Fibroblast of lung (primary cell): ENCODE measurements around the gene AFAP1L1. TPM values are rescaled to one million over a fixed set of nuclear protein-coding genes. Genes with fewer than 3 reads are reported as not detected.

ENCODE experiments used
- DNase-seq, 2 donors: peaks; one replicate each; pipeline versions ENCODE4 v3.0.0 to v3.0.0-alpha.2; 2010; ENCODE audit warnings: low read depth in 2 of 2
- H2AFZ ChIP-seq: 2 replicates; pipeline ENCODE4 v1.5.1; 2012; ENCODE audit warnings: low read length, control low read depth, inconsistent platforms
- H3K27ac ChIP-seq: 2 replicates; pipeline ENCODE4 v1.5.1; 2011; ENCODE audit warnings: low read length, control low read depth; ENCODE audit not compliant: insufficient read depth
- H3K27me3 ChIP-seq: 2 replicates; pipeline ENCODE4 v1.5.1; 2011; ENCODE audit warnings: mild to moderate bottlenecking, low read length; ENCODE audit not compliant: control insufficient read depth, insufficient read depth
- H3K36me3 ChIP-seq: 2 replicates; pipeline ENCODE4 v1.5.1; 2011; ENCODE audit warnings: low read length; ENCODE audit not compliant: control insufficient read depth, insufficient read depth
- H3K4me1 ChIP-seq: 2 replicates; pipeline ENCODE4 v1.5.1; 2011; ENCODE audit warnings: low read length; ENCODE audit not compliant: control insufficient read depth, insufficient read depth; ENCODE audit errors: extremely low read depth
- H3K4me2 ChIP-seq: 2 replicates; pipeline ENCODE4 v1.5.1; 2011; ENCODE audit warnings: low read length, control low read depth; ENCODE audit not compliant: insufficient read depth; ENCODE audit errors: extremely low read depth
- H3K4me3 ChIP-seq, 4 experiments: fragments of 200-600 bp in 1 of 4; sonication (generic) in 1 of 4; replicated peaks in 1 of 4; 2 replicates each; pipeline ENCODE4 v1.5.1; 2011 to 2016; ENCODE audit warnings: low read length in 4 of 4, low read depth in 3 of 4, mild to moderate bottlenecking in 3 of 4, control low read depth in 2 of 4, inconsistent platforms in 1 of 4, mixed read lengths in 1 of 4; ENCODE audit not compliant: insufficient read depth in 1 of 4; ENCODE audit errors: control extremely low read depth in 1 of 4
- H3K79me2 ChIP-seq: 2 replicates; pipeline ENCODE4 v1.5.1; 2012; ENCODE audit warnings: mild to moderate bottlenecking, low read length, inconsistent platforms; ENCODE audit not compliant: control insufficient read depth, insufficient read depth
- H3K9ac ChIP-seq: 2 replicates; pipeline ENCODE4 v1.5.1; 2011; ENCODE audit warnings: mild to moderate bottlenecking, low read length, control low read depth; ENCODE audit not compliant: insufficient read depth
- H3K9me3 ChIP-seq: 2 replicates; pipeline ENCODE4 v1.5.1; 2012; ENCODE audit warnings: low read depth, low read length; ENCODE audit not compliant: control insufficient read depth, insufficient read depth
- H4K20me1 ChIP-seq: 2 replicates; pipeline ENCODE4 v1.5.1; 2011; ENCODE audit warnings: low read length; ENCODE audit not compliant: control insufficient read depth, insufficient read depth; ENCODE audit errors: extremely low read depth
- EZH2 ChIP-seq: IDR thresholded peaks from 2 replicates; pipeline ENCODE4 v1.5.1; 2012; ENCODE audit warnings: low read length, control low read depth, mild to moderate bottlenecking; ENCODE audit errors: missing control alignments
- polyA plus RNA-seq, 2 donors: library from polyadenylated mRNA; depleted of rRNA in 1 of 2; stranded (reverse) in 1 of 2; unstranded in 1 of 2; fragments of >200 nt; gene quantifications; 2 replicates each; pipeline ENCODE4 v1.2.1, GENCODE V29; 2011 to 2012; ENCODE audit warnings: missing spikeins in 1 of 2
- total RNA-seq: library from RNA; depleted of rRNA; stranded (reverse); fragments of >200 nt; gene quantifications from 2 replicates; pipeline ENCODE4 v1.2.1, GENCODE V29; 2014
- TF ChIP-seq, protein P1 (sequence below), 2 donors: IDR thresholded peaks in 1 of 2; conservative IDR thresholded peaks in 1 of 2; 1 replicate in 1 of 2; 2 replicates in 1 of 2; pipeline ENCODE4 v1.5.1; 2011 to 2012; ENCODE audit warnings: low read length in 2 of 2, control low read depth in 1 of 2, inconsistent platforms in 1 of 2, low read depth in 1 of 2, mild to moderate bottlenecking in 1 of 2

Gene AFAP1L1
- total and polyA plus RNA-seq, 2 donors (not counting 1 experiment from before 2014, with no cell fraction given): 3.0 to 7.1 TPM

DNA sequence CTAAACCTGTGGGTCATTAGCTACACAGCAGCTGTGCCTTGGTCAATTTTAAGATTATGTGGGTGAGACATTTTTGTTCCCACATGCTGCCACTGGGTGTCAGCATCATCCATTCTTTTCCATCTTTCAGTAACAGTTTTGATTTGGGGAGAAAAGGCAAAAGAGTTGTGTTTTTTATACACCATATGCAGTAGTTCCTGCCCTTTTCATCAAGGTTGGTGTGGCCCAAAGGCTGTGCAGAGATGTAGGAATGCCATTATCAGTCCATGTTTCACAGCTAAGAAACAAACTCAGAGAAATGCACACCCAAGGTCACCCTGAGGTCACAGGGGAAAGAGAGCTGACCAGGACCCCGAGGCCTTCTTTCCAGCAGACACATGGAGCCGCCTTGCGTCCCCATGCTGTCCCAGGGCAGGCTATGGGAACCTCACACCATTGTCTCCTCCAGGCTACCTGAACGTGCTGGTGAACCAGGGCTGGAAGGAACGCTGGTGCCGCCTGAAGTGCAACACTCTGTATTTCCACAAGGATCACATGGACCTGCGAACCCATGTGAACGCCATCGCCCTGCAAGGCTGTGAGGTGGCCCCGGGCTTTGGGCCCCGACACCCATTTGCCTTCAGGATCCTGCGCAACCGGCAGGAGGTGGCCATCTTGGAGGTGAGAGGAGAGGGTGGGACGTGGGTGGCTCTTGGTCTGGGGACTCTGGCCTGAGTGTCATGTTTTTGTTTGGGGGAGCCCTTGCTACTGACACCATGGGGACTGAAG is 45.8 kb downstream of the AFAP1L1 start:
- Histone ChIP-seq H3K79me2 (no peaks in the 10 kb centered on the region), H3K36me3 (no peaks in the 10 kb centered on the region), H3K4me3 (no peak overlapping the region), H4K20me1 (no peaks in the 10 kb centered on the region), H3K9me3 (no peaks in the 10 kb centered on the region), H3K27me3 (no peaks in the 10 kb centered on the region), H3K4me2 (no peak overlapping the region), H3K27ac (no peak overlapping the region), H3K4me1 (peaks cover 10% of the 10 kb centered on the region), H2AFZ (no peak overlapping the region), H3K9ac (no peak overlapping the region)
- TF ChIP-seq EZH2: no peak
- TF ChIP-seq, protein P1, sequence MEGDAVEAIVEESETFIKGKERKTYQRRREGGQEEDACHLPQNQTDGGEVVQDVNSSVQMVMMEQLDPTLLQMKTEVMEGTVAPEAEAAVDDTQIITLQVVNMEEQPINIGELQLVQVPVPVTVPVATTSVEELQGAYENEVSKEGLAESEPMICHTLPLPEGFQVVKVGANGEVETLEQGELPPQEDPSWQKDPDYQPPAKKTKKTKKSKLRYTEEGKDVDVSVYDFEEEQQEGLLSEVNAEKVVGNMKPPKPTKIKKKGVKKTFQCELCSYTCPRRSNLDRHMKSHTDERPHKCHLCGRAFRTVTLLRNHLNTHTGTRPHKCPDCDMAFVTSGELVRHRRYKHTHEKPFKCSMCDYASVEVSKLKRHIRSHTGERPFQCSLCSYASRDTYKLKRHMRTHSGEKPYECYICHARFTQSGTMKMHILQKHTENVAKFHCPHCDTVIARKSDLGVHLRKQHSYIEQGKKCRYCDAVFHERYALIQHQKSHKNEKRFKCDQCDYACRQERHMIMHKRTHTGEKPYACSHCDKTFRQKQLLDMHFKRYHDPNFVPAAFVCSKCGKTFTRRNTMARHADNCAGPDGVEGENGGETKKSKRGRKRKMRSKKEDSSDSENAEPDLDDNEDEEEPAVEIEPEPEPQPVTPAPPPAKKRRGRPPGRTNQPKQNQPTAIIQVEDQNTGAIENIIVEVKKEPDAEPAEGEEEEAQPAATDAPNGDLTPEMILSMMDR (conservative IDR thresholded peaks at IDR 0.05 in 1 of 2, IDR thresholded peaks at IDR 0.05 in 1 of 2; ENCODE audit: low read depth in 1 of 2, low read length in 2 of 2): peak; percentile 59 to 70
- peak; percentile 29 to 61 for DNase-seq

- Histone ChIP-seq H3K27ac (no peak overlapping the region), H3K4me1 (peaks cover 10% of the 10 kb centered on the region), H3K79me2 (no peaks in the 10 kb centered on the region), H2AFZ (no peak overlapping the region), H3K27me3 (no peaks in the 10 kb centered on the region), H3K4me3 (no peak overlapping the region), H4K20me1 (no peaks in the 10 kb centered on the region), H3K36me3 (no peaks in the 10 kb centered on the region), H3K4me2 (no peak overlapping the region), H3K9ac (no peak overlapping the region), H3K9me3 (no peaks in the 10 kb centered on the region)
- TF ChIP-seq EZH2: no peak
- TF ChIP-seq, protein P1 (conservative IDR thresholded peaks at IDR 0.05 in 1 of 2, IDR thresholded peaks at IDR 0.05 in 1 of 2; ENCODE audit: low read depth in 1 of 2, low read length in 2 of 2): no peak
- no peak for DNase-seq
These were observed 47.5 kb downstream of the AFAP1L1 start for GRCh38 chr5:149319174-149319573.

DNA sequence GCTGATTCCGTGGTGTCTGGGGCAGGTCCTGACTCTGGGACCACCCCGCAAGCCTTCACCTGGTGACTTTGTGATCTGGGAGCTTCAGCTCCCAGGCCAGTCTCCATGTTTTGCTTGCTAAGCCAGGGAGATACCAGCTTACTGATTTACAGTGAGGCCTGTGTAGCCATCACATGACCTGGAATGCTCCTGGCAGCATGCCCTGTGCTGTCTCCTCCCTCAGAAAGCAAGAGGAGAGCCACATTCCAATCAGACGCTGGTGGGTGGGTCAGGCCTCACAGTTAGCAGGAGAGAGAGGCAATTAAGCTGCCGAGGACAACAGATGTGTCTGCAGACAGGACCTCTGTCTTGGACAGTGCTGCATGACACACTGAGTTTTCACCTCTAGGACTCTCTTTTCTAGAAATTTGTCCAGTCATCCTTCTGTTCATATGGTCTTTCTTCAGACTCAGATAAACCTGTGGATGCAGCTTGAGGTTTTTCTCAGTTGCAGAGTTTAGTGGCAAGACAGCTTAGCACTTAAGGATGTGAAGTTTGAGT is 49.2 kb downstream of the AFAP1L1 start:
- Histone ChIP-seq H3K27ac (peak overlapping the region; percentile 57), H3K9ac (no peak overlapping the region), H3K4me2 (peak overlapping the region; percentile 62), H3K4me3 (no peak overlapping the region), H2AFZ (peak overlapping the region; percentile 53), H3K79me2 (no peaks in the 10 kb centered on the region), H4K20me1 (no peaks in the 10 kb centered on the region), H3K4me1 (peaks cover 10% of the 10 kb centered on the region), H3K27me3 (no peaks in the 10 kb centered on the region), H3K36me3 (no peaks in the 10 kb centered on the region), H3K9me3 (no peaks in the 10 kb centered on the region)
- DNase-seq: peak; percentile 92 to 94
- TF ChIP-seq, protein P1 (conservative IDR thresholded peaks at IDR 0.05 in 1 of 2, IDR thresholded peaks at IDR 0.05 in 1 of 2; ENCODE audit: low read depth in 1 of 2, low read length in 2 of 2): no peak
- TF ChIP-seq EZH2: no peak
